Esophagus muscularis mucosa (tissue), 4 donors: ENCODE measurements around the gene UNC5CL. TPM values are rescaled to one million over a fixed set of nuclear protein-coding genes. Genes with fewer than 3 reads are reported as not detected.

ENCODE experiments used
- DNase-seq: peaks from one replicate; pipeline ENCODE4 v3.0.0-alpha.2; 2017; ENCODE audit errors: extremely low spot score
- H3K27ac ChIP-seq, 4 donors: fragments of 200-600 bp; sonication (generic); replicated peaks in 1 of 4; 1 replicate in 3 of 4; 2 replicates in 1 of 4; pipeline ENCODE4 v1.5.1; 2016 to 2019; ENCODE audit warnings: mild to moderate bottlenecking in 1 of 4
- H3K27me3 ChIP-seq, 4 donors: fragments of 200-600 bp; sonication (generic); one replicate each; pipeline versions ENCODE4 v1.5.1 to v1.6.0; 2016 to 2019
- H3K36me3 ChIP-seq, 4 donors: fragments of 200-600 bp; sonication (generic); one replicate each; pipeline ENCODE4 v1.5.1; 2016 to 2019
- H3K4me1 ChIP-seq, 4 donors: fragments of 200-600 bp; sonication (generic); one replicate each; pipeline ENCODE4 v1.5.1; 2016 to 2019
- H3K4me3 ChIP-seq, 4 donors: fragments of 200-600 bp; sonication (generic); 1 replicate in 2 of 4; 2 replicates in 2 of 4; pipeline ENCODE4 v1.5.1; 2016 to 2019; ENCODE audit warnings: mild to moderate bottlenecking in 4 of 4, moderate library complexity in 1 of 4
- H3K9me3 ChIP-seq, 4 donors: fragments of 200-600 bp; sonication (generic); 1 replicate in 3 of 4; 2 replicates in 1 of 4; pipeline ENCODE4 v1.5.1; 2016 to 2019
- EP300 ChIP-seq: sonication (generic); formaldehyde crosslinking; IDR thresholded peaks from one replicate; pipeline ENCODE4 v1.6.1; 2017; ENCODE audit warnings: antibody characterized with exemption
- POLR2A ChIP-seq: fragments of 450-650 bp; IDR thresholded peaks from one replicate; pipeline ENCODE4 v1.6.1; 2017; ENCODE audit warnings: antibody characterized with exemption, moderate library complexity, mild to moderate bottlenecking, low read depth
- POLR2AphosphoS5 ChIP-seq, 2 donors: sonication (generic); formaldehyde crosslinking; IDR thresholded peaks; one replicate each; pipeline ENCODE4 v1.6.1; 2017; ENCODE audit warnings: antibody characterized with exemption in 2 of 2
- WGBS: methylation state at CpG from one replicate; pipeline ENCODE4 v1.1.5; 2018; 5-methylcytosine and 5-hydroxymethylcytosine counted together
- intact Hi-C: fragments of 100-400 bp; cut with DNase I; formaldehyde crosslinking; loops from one replicate; pipeline ENCODE4 v1.15.1; 2023
- total RNA-seq, 4 donors: library from RNA; depleted of rRNA; stranded (reverse); fragments of >200 nt; gene quantifications; one replicate each; pipeline versions ENCODE4 v1.1.0 to v1.2.1, GENCODE V29; 2016
- TF ChIP-seq, protein P1 (sequence below), 3 experiments: fragments of 200-600 bp in 2 of 3; fragments of 450-650 bp in 1 of 3; sonication (generic) in 2 of 3; IDR thresholded peaks; one replicate each; pipeline ENCODE4 v1.5.1; 2017 to 2019; ENCODE audit warnings: antibody characterized with exemption in 3 of 3, mild to moderate bottlenecking in 2 of 3, moderate library complexity in 1 of 3

The UNC5CL gene
- total RNA-seq, 4 donors from 2014 or later, result 0.33 to 0.83 (median 0.60) TPM

GRCh38 chr6:41075651-41076626 is 36.9 kb upstream of the UNC5CL start:
- intact Hi-C loops, result no loop called here
- TF ChIP-seq, protein P1, sequence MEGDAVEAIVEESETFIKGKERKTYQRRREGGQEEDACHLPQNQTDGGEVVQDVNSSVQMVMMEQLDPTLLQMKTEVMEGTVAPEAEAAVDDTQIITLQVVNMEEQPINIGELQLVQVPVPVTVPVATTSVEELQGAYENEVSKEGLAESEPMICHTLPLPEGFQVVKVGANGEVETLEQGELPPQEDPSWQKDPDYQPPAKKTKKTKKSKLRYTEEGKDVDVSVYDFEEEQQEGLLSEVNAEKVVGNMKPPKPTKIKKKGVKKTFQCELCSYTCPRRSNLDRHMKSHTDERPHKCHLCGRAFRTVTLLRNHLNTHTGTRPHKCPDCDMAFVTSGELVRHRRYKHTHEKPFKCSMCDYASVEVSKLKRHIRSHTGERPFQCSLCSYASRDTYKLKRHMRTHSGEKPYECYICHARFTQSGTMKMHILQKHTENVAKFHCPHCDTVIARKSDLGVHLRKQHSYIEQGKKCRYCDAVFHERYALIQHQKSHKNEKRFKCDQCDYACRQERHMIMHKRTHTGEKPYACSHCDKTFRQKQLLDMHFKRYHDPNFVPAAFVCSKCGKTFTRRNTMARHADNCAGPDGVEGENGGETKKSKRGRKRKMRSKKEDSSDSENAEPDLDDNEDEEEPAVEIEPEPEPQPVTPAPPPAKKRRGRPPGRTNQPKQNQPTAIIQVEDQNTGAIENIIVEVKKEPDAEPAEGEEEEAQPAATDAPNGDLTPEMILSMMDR (IDR thresholded peaks at IDR 0.05), result no peak
- Histone ChIP-seq H3K4me3 (no peak overlapping the region), H3K27me3 (no peaks in the 10 kb centered on the region), H3K27ac (peak overlapping the region in 3 of 4 donors; percentile 98 to 100 (median 99)), H3K9me3 (no peaks in the 10 kb centered on the region), H3K4me1 (peaks cover 24 to 33% (median 31%) of the 10 kb centered on the region in 4 donors), H3K36me3 (peaks cover 5 to 22% (median 17%) of the 10 kb centered on the region in 4 donors)
- 82% methylated on average over 4 of the region's 4 CpGs for WGBS
- DNase-seq, result no peak

GRCh38 chr6:41074692-41075436 is 35.8 kb upstream of the UNC5CL start:
- Histone ChIP-seq H3K9me3 (no peaks in the 10 kb centered on the region), H3K4me3 (peak overlapping the region; percentile 89 to 98 (median 96)), H3K27me3 (no peaks in the 10 kb centered on the region), H3K4me1 (peaks cover 29 to 40% (median 39%) of the 10 kb centered on the region in 4 donors), H3K27ac (peak overlapping the region; percentile 98 to 100 (median 99)), H3K36me3 (peaks cover 0 to 13% (median 8%) of the 10 kb centered on the region in 4 donors)
- TF ChIP-seq POLR2AphosphoS5 (IDR thresholded peaks at IDR 0.05), result no peak
- TF ChIP-seq, protein P1 (IDR thresholded peaks at IDR 0.05), result no peak
- no peak for TF ChIP-seq EP300
- no peak for TF ChIP-seq POLR2A
- no peak for DNase-seq
- intact Hi-C loops, result no loop called here
- 52% methylated on average over 11 of the region's 11 CpGs for WGBS

- intact Hi-C loops, result no loop called here
- Histone ChIP-seq H3K9me3 (no peaks in the 10 kb centered on the region), H3K4me3 (peak overlapping the region; percentile 89 to 98 (median 96)), H3K27me3 (no peaks in the 10 kb centered on the region), H3K36me3 (peaks cover 0 to 13% (median 10%) of the 10 kb centered on the region in 4 donors), H3K27ac (peak overlapping the region; percentile 98 to 100 (median 99)), H3K4me1 (peaks cover 29 to 40% (median 39%) of the 10 kb centered on the region in 4 donors)
- 6% methylated on average over 11 of the region's 11 CpGs for whole genome bisulfite sequencing
- no peak for DNase-seq
- TF ChIP-seq POLR2AphosphoS5 (IDR thresholded peaks at IDR 0.05) (no peak), POLR2A (no peak), EP300 (no peak)
- TF ChIP-seq, protein P1 (IDR thresholded peaks at IDR 0.05), result no peak
Measured at GRCh38 chr6:41073968-41074691, 35.1 kb upstream of the UNC5CL start.

GRCh38 chr6:41073203-41073967 is 34.4 kb upstream of the UNC5CL start:
- TF ChIP-seq EP300, result no peak
- TF ChIP-seq POLR2A, result peak; percentile 75
- TF ChIP-seq, protein P1 (IDR thresholded peaks at IDR 0.05), result peak; percentile 14 to 51 (median 38)
- TF ChIP-seq POLR2AphosphoS5 (IDR thresholded peaks at IDR 0.05), result peak; percentile 84 to 91
- peaks cover 29 to 40% (median 39%) of the 10 kb centered on the region in 4 donors for H3K4me1 ChIP-seq
- H3K27me3 ChIP-seq, result no peaks in the 10 kb centered on the region
- WGBS, result under 1% methylated on average over 24 of the region's 74 CpGs
- intact Hi-C loops, result no loop called here
- no peaks in the 10 kb centered on the region for H3K9me3 ChIP-seq
- peak overlapping the region; percentile 89 to 98 (median 96) for H3K4me3 ChIP-seq
- DNase-seq, result peak; percentile 94
- peak overlapping the region; percentile 98 to 100 (median 99) for H3K27ac ChIP-seq
- H3K36me3 ChIP-seq, result peaks cover 0 to 17% (median 9%) of the 10 kb centered on the region in 4 donors
